Measurements from ENCODE around the gene NDUFA13. TPM values are rescaled to one million over a fixed set of nuclear protein-coding genes. Genes with fewer than 3 reads are reported as not detected.

NDUFA13 gene
- total RNA-seq, 1 donor from 2014 or later = 218 TPM

GRCh38 chr19:19553670-19554069, 37.6 kb downstream of the NDUFA13 start:
- intact Hi-C loops (cut with DNase I) = no loop called here
- H3K4me1 ChIP-seq = no peaks in the 10 kb centered on the region
- no peaks in the 10 kb centered on the region for H3K36me3 ChIP-seq
- H3K27ac ChIP-seq = no peak overlapping the region
- ATAC-seq (no peak), DNase-seq (no peak)
- H3K9me3 ChIP-seq = no peaks in the 10 kb centered on the region
- H3K4me3 ChIP-seq = no peak overlapping the region
- TF ChIP-seq CTCF (IDR thresholded peaks at IDR 0.05) = no peak
- peaks cover 18% of the 10 kb centered on the region for H3K27me3 ChIP-seq (ENCODE audit: low read depth)

DNA sequence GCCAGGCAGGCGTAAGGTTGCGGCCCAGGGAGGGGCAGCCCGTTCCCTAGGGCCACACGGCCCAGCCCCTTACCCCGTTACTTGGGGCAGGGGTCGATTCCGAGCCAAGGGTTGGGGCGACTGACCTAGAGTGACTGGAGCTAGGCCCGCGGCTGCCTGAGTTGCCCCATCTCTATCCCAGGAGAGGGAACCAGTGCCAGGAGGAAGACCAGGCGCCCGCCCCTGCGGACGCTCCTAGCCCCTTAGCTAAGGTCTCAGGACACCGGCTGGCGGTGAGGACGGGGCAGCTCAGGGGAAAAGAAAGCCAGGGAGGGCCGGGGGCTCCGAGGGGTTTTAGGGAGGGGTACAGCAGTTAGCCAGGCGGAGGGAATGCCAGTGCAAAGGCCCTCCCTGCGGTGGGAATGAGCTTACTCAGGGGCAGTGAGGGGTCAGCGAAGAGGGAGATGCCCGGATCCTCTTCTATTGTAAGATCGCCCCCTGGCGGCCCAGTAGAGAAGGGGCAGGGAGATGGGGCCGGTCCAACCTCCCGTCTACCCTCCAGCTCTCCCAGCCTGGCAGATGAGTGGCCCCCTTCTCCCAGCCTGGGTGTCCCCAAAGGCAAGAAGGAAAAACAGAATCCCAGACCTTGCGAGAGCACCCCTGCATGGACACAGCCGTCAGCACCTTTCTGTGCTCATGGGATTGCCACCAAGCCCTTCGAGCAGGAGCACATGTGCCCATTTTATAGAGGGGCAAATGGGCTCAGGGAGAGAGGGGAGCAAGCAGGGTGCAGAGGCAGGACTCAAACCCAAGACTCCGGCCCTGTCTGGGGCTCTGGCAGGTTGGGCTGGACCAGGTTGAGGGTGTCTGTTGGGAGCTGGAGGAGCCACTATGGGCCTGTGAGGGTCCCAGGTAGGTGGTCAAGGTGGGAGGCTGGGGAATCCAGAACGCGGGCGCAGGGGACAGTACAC, 38.3 kb downstream of the NDUFA13 start:
- H3K27me3 ChIP-seq (ENCODE audit: low read depth) = peaks cover 18% of the 10 kb centered on the region
- peak; percentile 74 for DNase-seq
- H3K4me3 ChIP-seq = no peak overlapping the region
- H3K36me3 ChIP-seq = no peaks in the 10 kb centered on the region
- ATAC-seq = peak; percentile 68 to 72
- H3K9me3 ChIP-seq = no peaks in the 10 kb centered on the region
- H3K4me1 ChIP-seq = no peaks in the 10 kb centered on the region
- intact Hi-C loops (cut with DNase I) = no loop called here
- H3K27ac ChIP-seq = no peak overlapping the region
- peak; percentile 79 for TF ChIP-seq CTCF (IDR thresholded peaks at IDR 0.05)

DNA sequence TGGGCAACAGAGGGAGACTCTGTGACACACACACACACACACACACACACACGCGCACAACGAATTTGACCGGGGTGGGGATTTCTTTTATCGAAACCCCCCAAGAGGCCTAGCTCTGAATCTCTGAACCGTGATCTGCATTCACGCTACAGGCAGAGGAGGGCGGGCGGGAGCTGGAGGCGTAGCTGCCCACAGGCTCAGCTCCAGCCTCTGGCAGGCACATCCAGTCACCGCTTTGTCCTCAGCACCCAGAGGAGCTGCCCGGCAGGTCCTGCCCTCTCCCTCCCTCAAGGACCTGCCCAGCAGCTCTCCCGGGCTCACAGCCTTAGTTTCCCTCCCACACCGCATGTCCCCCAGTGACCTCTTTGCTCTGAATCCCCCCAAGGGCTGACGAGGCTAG, 42.0 kb downstream of the NDUFA13 start:
- no peak overlapping the region for H3K27ac ChIP-seq
- H3K36me3 ChIP-seq = no peaks in the 10 kb centered on the region
- ATAC-seq = no peak
- TF ChIP-seq CTCF (IDR thresholded peaks at IDR 0.05) = no peak
- H3K9me3 ChIP-seq = no peaks in the 10 kb centered on the region
- H3K4me3 ChIP-seq = no peak overlapping the region
- intact Hi-C loops (cut with DNase I) = no loop called here
- DNase-seq = no peak
- peaks cover 9% of the 10 kb centered on the region for H3K27me3 ChIP-seq (ENCODE audit: low read depth)
- no peaks in the 10 kb centered on the region for H3K4me1 ChIP-seq

- DNase-seq = no peak
- TF ChIP-seq CTCF (IDR thresholded peaks at IDR 0.05) = no peak
- H3K4me3 ChIP-seq = no peak overlapping the region
- H3K9me3 ChIP-seq = no peaks in the 10 kb centered on the region
- ATAC-seq = no peak
- no peak overlapping the region for H3K27ac ChIP-seq
- intact Hi-C loops (cut with DNase I) = no loop called here
- peaks cover 9% of the 10 kb centered on the region for H3K27me3 ChIP-seq (ENCODE audit: low read depth)
- H3K4me1 ChIP-seq = no peaks in the 10 kb centered on the region
- H3K36me3 ChIP-seq = no peaks in the 10 kb centered on the region
Measured at GRCh38 chr19:19558636-19559035, 42.6 kb downstream of the NDUFA13 start.

DNA sequence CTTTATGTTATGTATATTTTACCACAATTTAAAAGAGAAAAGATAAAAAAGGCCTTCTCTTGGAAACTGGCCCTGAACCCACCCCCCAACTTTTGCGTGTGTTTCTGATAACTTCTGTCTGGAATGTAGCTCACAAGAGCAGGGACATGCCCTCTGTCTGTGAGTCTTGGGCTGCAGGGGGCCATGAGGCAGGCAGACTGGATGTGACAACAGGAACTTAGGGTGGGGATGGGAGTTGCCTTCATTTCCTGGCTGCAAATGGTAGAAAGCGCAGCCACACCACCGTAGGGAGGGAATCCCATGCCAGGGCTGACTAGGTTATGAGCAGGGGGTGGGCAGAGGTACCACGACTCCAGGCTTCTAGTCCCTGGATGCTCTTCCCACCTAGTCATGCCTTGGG, 43.9 kb downstream of the NDUFA13 start:
- no peaks in the 10 kb centered on the region for H3K4me1 ChIP-seq
- H3K27ac ChIP-seq = no peak overlapping the region
- H3K36me3 ChIP-seq = no peaks in the 10 kb centered on the region
- intact Hi-C loops (cut with DNase I) = no loop called here
- H3K9me3 ChIP-seq = no peaks in the 10 kb centered on the region
- no peak for TF ChIP-seq CTCF (IDR thresholded peaks at IDR 0.05)
- H3K27me3 ChIP-seq (ENCODE audit: low read depth) = peaks cover 4% of the 10 kb centered on the region
- no peak overlapping the region for H3K4me3 ChIP-seq
- ATAC-seq (no peak), DNase-seq (no peak)
